GM19043 (cell line): ENCODE results near the gene PPP2R5C.

ENCODE experiments used
- ATAC-seq: cut with Tn5 transposase; IDR thresholded peaks from one replicate; pipeline ENCODE4 v1.9.1; 2021; ENCODE audit warnings: low read depth; ENCODE audit not compliant: unreplicated experiment

Gene PPP2R5C

GRCh38 chr14:101934601-101935150 is 173.2 kb downstream of the PPP2R5C start:
- no peak for ATAC-seq

- ATAC-seq, result no peak
Observed at GRCh38 chr14:101937926-101938767, 176.6 kb downstream of the PPP2R5C start.

GRCh38 chr14:101939646-101940170 is 178.2 kb downstream of the PPP2R5C start:
- no peak for ATAC-seq

- ATAC-seq, result no peak
Observed at GRCh38 chr14:101944451-101944850, 182.9 kb downstream of the PPP2R5C start.

- ATAC-seq, result no peak
Observed at GRCh38 chr14:101945171-101945570, 183.7 kb downstream of the PPP2R5C start.

GRCh38 chr14:101947577-101947903 is 186.0 kb downstream of the PPP2R5C start:
- peak; percentile 3 for ATAC-seq

GRCh38 chr14:101947904-101948665 is 186.6 kb downstream of the PPP2R5C start:
- peak; percentile 97 for ATAC-seq

GRCh38 chr14:101948666-101949216 is 187.2 kb downstream of the PPP2R5C start:
- ATAC-seq, result no peak

- ATAC-seq, result no peak
Observed at GRCh38 chr14:101950100-101950499, 188.6 kb downstream of the PPP2R5C start.

GRCh38 chr14:101950516-101951215 is 189.2 kb downstream of the PPP2R5C start:
- ATAC-seq, result no peak

GRCh38 chr14:101953151-101953550 is 191.6 kb downstream of the PPP2R5C start:
- no peak for ATAC-seq

- no peak for ATAC-seq
Observed at GRCh38 chr14:101954501-101954900, 193.0 kb downstream of the PPP2R5C start.

- ATAC-seq, result no peak
Observed at GRCh38 chr14:101955695-101956161, 194.2 kb downstream of the PPP2R5C start.

- no peak for ATAC-seq
Observed at GRCh38 chr14:101956179-101956885, 194.8 kb downstream of the PPP2R5C start.

GRCh38 chr14:101957406-101958234 is 196.1 kb downstream of the PPP2R5C start:
- ATAC-seq, result no peak

- ATAC-seq, result no peak
Observed at GRCh38 chr14:101958418-101959180, 197.1 kb downstream of the PPP2R5C start.

GRCh38 chr14:101959277-101959676 is 197.8 kb downstream of the PPP2R5C start:
- no peak for ATAC-seq

- ATAC-seq, result no peak
Observed at GRCh38 chr14:101960225-101960624, 198.7 kb downstream of the PPP2R5C start.
